HepG2 (cell line): ENCODE data around the gene UCHL3. TPM values are rescaled to one million over a fixed set of nuclear protein-coding genes. Genes with fewer than 3 reads are reported as not detected.

Experiments
- CAMTA2 ChIP-seq: sonication (generic); formaldehyde crosslinking; IDR thresholded peaks from 2 replicates; pipeline ENCODE4 v1.4.0; 2020; ENCODE audit warnings: mild to moderate bottlenecking, missing genetic modification reagents, borderline replicate concordance
- E2F5 ChIP-seq: sonication (generic); formaldehyde crosslinking; conservative IDR thresholded peaks from 2 replicates; pipeline ENCODE4 v1.4.0; 2020; ENCODE audit warnings: missing genetic modification reagents
- FIP1L1 ChIP-seq: fragments of 200-400 bp; formaldehyde crosslinking; IDR thresholded peaks from 2 replicates; pipeline ENCODE4 v1.6.1; 2018; ENCODE audit warnings: low read depth, mild to moderate bottlenecking, low read length, moderate library complexity, borderline replicate concordance; ENCODE audit not compliant: insufficient read depth
- HNRNPUL1 ChIP-seq: fragments of 200-400 bp; formaldehyde crosslinking; IDR thresholded peaks from 2 replicates; pipeline ENCODE4 v1.6.1; 2017; ENCODE audit warnings: low read depth, mild to moderate bottlenecking, low read length, moderate library complexity
- PRDM15 ChIP-seq: sonication (generic); formaldehyde crosslinking; IDR thresholded peaks from 2 replicates; pipeline ENCODE4 v1.4.0; 2020; ENCODE audit warnings: missing genetic modification reagents
- RAD51 ChIP-seq: fragments of 450-650 bp; IDR thresholded peaks from 2 replicates; pipeline ENCODE4 v1.6.1; 2016; ENCODE audit warnings: borderline replicate concordance
- REXO4 ChIP-seq: sonication (generic); formaldehyde crosslinking; IDR thresholded peaks from 2 replicates; pipeline ENCODE4 v1.8.0; 2022; ENCODE audit warnings: missing genetic modification reagents, mild to moderate bottlenecking, borderline replicate concordance
- RFXANK ChIP-seq: IDR thresholded peaks from 2 replicates; pipeline ENCODE4 v1.6.1; 2016
- SMARCC2 ChIP-seq: fragments of 450-650 bp; IDR thresholded peaks from 2 replicates; pipeline ENCODE4 v1.6.1; 2017; ENCODE audit warnings: antibody characterized with exemption, mild to moderate bottlenecking
- TBX2 ChIP-seq: sonication (generic); formaldehyde crosslinking; IDR thresholded peaks from 2 replicates; pipeline ENCODE4 v1.5.0; 2020; ENCODE audit warnings: missing genetic modification reagents, mild to moderate bottlenecking, borderline replicate concordance
- ZBTB34 ChIP-seq: sonication (generic); formaldehyde crosslinking; IDR thresholded peaks from 2 replicates; pipeline ENCODE4 v1.8.0; 2022; ENCODE audit warnings: mild to moderate bottlenecking, missing genetic modification reagents
- ZFP36L1 ChIP-seq: sonication (generic); formaldehyde crosslinking; IDR thresholded peaks from 2 replicates; pipeline ENCODE4 v1.8.0; 2022; ENCODE audit warnings: mild to moderate bottlenecking, missing genetic modification reagents, moderate library complexity
- ZNF275 ChIP-seq: sonication (generic); formaldehyde crosslinking; IDR thresholded peaks from 2 replicates; pipeline ENCODE4 v1.8.0; 2022; ENCODE audit warnings: missing genetic modification reagents, mild to moderate bottlenecking, inconsistent platforms, borderline replicate concordance
- ZNF503 ChIP-seq: sonication (generic); formaldehyde crosslinking; IDR thresholded peaks from 2 replicates; pipeline ENCODE4 v1.4.0; 2020; ENCODE audit warnings: missing genetic modification reagents
- ZNF580 ChIP-seq: IDR thresholded peaks from 2 replicates; pipeline ENCODE4 v1.6.1; 2016; ENCODE audit warnings: low read depth, borderline replicate concordance
- ZNF780A ChIP-seq: sonication (generic); formaldehyde crosslinking; IDR thresholded peaks from 2 replicates; pipeline ENCODE4 v1.8.0; 2022; ENCODE audit warnings: mild to moderate bottlenecking, missing genetic modification reagents, moderate library complexity
- polyA plus RNA-seq, 8 experiments: library from polyadenylated mRNA; depleted of rRNA in 3 of 8; stranded (reverse) in 7 of 8; unstranded in 1 of 8; fragments of >200 nt; fragmentation: Illumina TruSeq in 4 of 8; extraction: Trizol in 4 of 8; gene quantifications; 2 replicates each; pipeline versions ENCODE4 v1.2.1 to v1.2.3, GENCODE V29; 2011 to 2016; ENCODE audit warnings: low read depth in 4 of 8, missing spikeins in 1 of 8, mixed read lengths in 1 of 8; ENCODE audit not compliant: insufficient read depth in 1 of 8
- total RNA-seq, 5 experiments: library from RNA; depleted of rRNA; stranded (reverse); fragments of >200 nt; fragmentation: Illumina TruSeq; extraction: Trizol; gene quantifications; 2 replicates each; pipeline ENCODE4 v1.2.3, GENCODE V29; 2016; ENCODE audit warnings: low read depth in 1 of 5

The UCHL3 gene
- total and polyA plus RNA-seq, 2 of the 13 experiments (the other 11 are each of a cell fraction or from before 2014, with no cell fraction given) = 36.2 to 93.3 TPM

GRCh38 chr13:75635101-75635827 is 85.7 kb downstream of the UCHL3 start (continued):
- no peak; the same call in 1 of the 2 replicates for TF ChIP-seq E2F5
- no peak for TF ChIP-seq FIP1L1
- no peak for TF ChIP-seq HNRNPUL1
- TF ChIP-seq PRDM15 (CRISPR knock-in tag) = no peak
- no peak for TF ChIP-seq ZNF780A (CRISPR knock-in tag)
- TF ChIP-seq SMARCC2 = no peak
- peak; percentile 87; the same call in 1 of the 2 replicates for TF ChIP-seq REXO4 (CRISPR knock-in tag)
- TF ChIP-seq RFXANK (CRISPR knock-in tag) = no peak
- TF ChIP-seq CAMTA2 = no peak
- TF ChIP-seq RAD51 = no peak
- TF ChIP-seq ZFP36L1 = no peak
- no peak for TF ChIP-seq ZNF580 (CRISPR knock-in tag)
- TF ChIP-seq ZNF503 (CRISPR knock-in tag) = no peak
- no peak for TF ChIP-seq TBX2 (CRISPR knock-in tag)
- TF ChIP-seq ZNF275 (CRISPR knock-in tag) = no peak
- TF ChIP-seq ZBTB34 (CRISPR knock-in tag) = no peak
